ENCODE data around the gene COL17A1. TPM values are rescaled to one million over a fixed set of nuclear protein-coding genes. Genes with fewer than 3 reads are reported as not detected.

COL17A1 gene
- total and polyA plus RNA-seq, 2 of the 13 experiments (the other 11 are each of a cell fraction or from before 2014, with no cell fraction given): 0.03 TPM; not detected in 1

DNA sequence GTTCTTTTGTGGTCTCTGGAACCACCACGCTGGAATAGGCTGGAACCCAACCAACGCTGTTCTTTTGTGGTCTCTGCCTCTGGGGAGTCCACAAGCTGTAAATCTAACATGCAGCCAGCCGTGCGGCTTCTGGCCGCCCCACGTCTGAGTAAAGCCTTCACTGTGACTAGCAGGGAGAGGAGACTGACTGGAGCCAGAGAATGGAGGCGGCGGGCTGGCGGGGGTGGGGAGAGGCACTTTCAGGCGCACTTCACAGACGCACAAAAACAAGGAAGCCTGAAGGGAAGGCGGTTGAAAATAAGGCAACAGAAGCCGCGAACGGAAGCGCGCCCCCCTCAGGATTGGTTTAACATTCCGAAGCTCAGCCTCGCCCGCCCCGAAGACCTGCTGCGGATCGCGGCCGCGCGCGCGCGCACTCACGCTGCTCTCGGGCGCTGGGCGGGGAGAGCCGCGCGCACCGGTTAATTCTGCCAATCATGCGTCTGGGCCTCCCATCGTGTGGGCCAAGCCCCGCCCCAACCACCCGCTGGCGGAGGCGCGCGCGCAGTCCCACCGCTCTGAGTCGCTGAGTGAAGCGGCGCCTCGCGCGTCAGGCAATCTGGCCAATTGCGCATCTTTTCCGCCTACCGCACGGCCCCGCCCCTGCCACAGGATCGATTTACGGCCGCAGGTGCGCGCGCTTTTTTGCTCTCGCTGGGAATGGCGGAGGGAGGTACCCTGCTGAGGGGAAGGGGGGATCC is 36.0 kb upstream of the COL17A1 start, which contains the start of gene SFR1:
SFR1 (plus strand) TSS at position 687 of the 740 bp plus-strand sequence; CDS start at position 700, 13 bp downstream.
- ATAC-seq (peak; percentile 95), FAIRE-seq (peak; percentile 83), DNase-seq (ENCODE audit: low spot score) (peak; percentile 95)
- Histone ChIP-seq H3K9ac (ENCODE audit: insufficient read depth, low read depth, low read length) (peak within 1 kb of the TSS; percentile 94), H3K9me3 (ENCODE audit: low read length) (no peaks in the 10 kb centered on the region), H3K36me3 (replicated peaks in 1 of 2; ENCODE audit: control insufficient read depth in 1 of 2, insufficient read depth in 2 of 2, low read length in 2 of 2) (no peaks in the 10 kb centered on the region), H3K27me3 (ENCODE audit: control insufficient read depth in 1 of 2, insufficient read depth in 2 of 2, low read length in 2 of 2) (peaks cover 0 to 2% of the 10 kb centered on the region in 2 experiments; a peak in 1 of 5 replicates), H3K27ac (ENCODE audit: extremely low read length, insufficient read depth, low read length) (peak within 1 kb of the TSS; percentile 98), H3K4me1 (ENCODE audit: insufficient read depth, low read length) (peaks cover 23% of the 10 kb centered on the region), H3K79me2 (ENCODE audit: insufficient read depth, low read length) (no peaks in the 10 kb centered on the region), H4K20me1 (ENCODE audit: insufficient read depth, low read length) (no peaks in the 10 kb centered on the region), H3K4me3 (replicated peaks in 1 of 3; ENCODE audit: insufficient read depth in 1 of 3, low read depth in 2 of 3, low read length in 3 of 3) (peak within 1 kb of the TSS; percentile 78 to 87 (median 83)), H2AFZ (ENCODE audit: low read length) (peak within 1 kb of the TSS; percentile 66), H3K4me2 (ENCODE audit: low read depth, low read length) (peak within 1 kb of the TSS; percentile 94)
- BruUV-seq (replicated peaks): no TSS peak
- intact Hi-C loops (cut with micrococcal nuclease; ENCODE audit: unreplicated experiment): loop anchor here (2.0 to 10.0 kb wide), 6 partner anchors 69 to 226 kb away; partner anchors contain the start of genes GSTO1, SLK and STN1
- CTCF ChIA-PET (ENCODE audit: low intra/inter-chr PET ratio, low total read pairs): no interaction called here
- POLR2A ChIA-PET: interaction anchor here (0.6 to 2.2 kb wide), 17 partner anchors 12 to 204 kb away, joined by 3 to 16 read pairs (median 3); partner anchors contain the start of genes CFAP43, GSTO1, SLK and STN1
- 0% methylated on average over 14 of the region's 67 CpGs for WGBS (ENCODE audit: low lambda C conversion rate)
- in situ Hi-C loops (cut with HindIII; ENCODE audit: extremely low pct_ligation_motif_present, low pct_unique_long_range_greater_than_20kb): loop anchor here (5.0 kb wide), 1 partner anchor 234 kb away; no protein-coding TSS in a partner anchor
- TF ChIP-seq, protein P1, sequence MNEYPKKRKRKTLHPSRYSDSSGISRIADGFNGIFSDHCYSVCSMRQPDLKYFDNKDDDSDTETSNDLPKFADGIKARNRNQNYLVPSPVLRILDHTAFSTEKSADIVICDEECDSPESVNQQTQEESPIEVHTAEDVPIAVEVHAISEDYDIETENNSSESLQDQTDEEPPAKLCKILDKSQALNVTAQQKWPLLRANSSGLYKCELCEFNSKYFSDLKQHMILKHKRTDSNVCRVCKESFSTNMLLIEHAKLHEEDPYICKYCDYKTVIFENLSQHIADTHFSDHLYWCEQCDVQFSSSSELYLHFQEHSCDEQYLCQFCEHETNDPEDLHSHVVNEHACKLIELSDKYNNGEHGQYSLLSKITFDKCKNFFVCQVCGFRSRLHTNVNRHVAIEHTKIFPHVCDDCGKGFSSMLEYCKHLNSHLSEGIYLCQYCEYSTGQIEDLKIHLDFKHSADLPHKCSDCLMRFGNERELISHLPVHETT (CRISPR knock-in tag; conservative IDR thresholded peaks at IDR 0.05): no peak
- TF ChIP-seq, protein P2, sequence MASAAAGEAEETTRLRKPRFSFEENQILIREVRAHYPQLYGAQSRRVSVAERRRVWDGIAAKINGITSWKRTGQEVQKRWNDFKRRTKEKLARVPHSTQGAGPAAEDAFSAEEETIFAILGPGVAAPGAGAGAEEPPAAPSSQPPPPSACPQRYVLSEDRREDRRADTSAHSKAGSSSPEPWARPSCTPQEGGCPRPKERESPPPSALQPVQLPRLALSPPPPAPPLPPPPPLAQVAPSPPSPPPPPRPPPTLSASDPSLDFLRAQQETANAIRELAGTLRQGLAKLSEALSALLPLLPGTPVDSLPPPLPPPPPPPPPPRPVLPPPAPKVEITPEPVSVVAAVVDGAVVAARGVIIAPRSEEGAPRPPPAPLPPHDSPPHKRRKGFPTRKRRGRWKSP (CRISPR knock-in tag; IDR thresholded peaks at IDR 0.05): peak; percentile 95
- TF ChIP-seq GZF1 (CRISPR knock-in tag; IDR thresholded peaks at IDR 0.05) (no peak), ZNF329 (CRISPR knock-in tag; IDR thresholded peaks at IDR 0.05; ENCODE audit: low read depth) (peak; percentile 52; the same call in 1 of the 2 replicates), SRSF9 (IDR thresholded peaks at IDR 0.05; ENCODE audit: borderline replicate concordance, insufficient read depth, low read depth, low read length, poor library complexity, severe bottlenecking) (no peak), FIP1L1 (IDR thresholded peaks at IDR 0.05; ENCODE audit: borderline replicate concordance, insufficient read depth, low read depth, low read length) (no peak), ZNF260 (CRISPR knock-in tag; IDR thresholded peaks at IDR 0.05; ENCODE audit: borderline replicate concordance, low read depth) (no peak), HOXD1 (CRISPR knock-in tag; IDR thresholded peaks at IDR 0.05) (0 out of 2 replicates have a peak, but pooled peaks have one; percentile 19), ARNT (IDR thresholded peaks at IDR 0.05) (no peak), ZNF724P (CRISPR knock-in tag; IDR thresholded peaks at IDR 0.05; ENCODE audit: borderline replicate concordance) (peak; percentile 70; the same call in 1 of the 2 replicates), ZNF547 (CRISPR knock-in tag; IDR thresholded peaks at IDR 0.05) (peak; percentile 48; the same call in 1 of the 2 replicates)
- TF ChIP-seq, protein P3, sequence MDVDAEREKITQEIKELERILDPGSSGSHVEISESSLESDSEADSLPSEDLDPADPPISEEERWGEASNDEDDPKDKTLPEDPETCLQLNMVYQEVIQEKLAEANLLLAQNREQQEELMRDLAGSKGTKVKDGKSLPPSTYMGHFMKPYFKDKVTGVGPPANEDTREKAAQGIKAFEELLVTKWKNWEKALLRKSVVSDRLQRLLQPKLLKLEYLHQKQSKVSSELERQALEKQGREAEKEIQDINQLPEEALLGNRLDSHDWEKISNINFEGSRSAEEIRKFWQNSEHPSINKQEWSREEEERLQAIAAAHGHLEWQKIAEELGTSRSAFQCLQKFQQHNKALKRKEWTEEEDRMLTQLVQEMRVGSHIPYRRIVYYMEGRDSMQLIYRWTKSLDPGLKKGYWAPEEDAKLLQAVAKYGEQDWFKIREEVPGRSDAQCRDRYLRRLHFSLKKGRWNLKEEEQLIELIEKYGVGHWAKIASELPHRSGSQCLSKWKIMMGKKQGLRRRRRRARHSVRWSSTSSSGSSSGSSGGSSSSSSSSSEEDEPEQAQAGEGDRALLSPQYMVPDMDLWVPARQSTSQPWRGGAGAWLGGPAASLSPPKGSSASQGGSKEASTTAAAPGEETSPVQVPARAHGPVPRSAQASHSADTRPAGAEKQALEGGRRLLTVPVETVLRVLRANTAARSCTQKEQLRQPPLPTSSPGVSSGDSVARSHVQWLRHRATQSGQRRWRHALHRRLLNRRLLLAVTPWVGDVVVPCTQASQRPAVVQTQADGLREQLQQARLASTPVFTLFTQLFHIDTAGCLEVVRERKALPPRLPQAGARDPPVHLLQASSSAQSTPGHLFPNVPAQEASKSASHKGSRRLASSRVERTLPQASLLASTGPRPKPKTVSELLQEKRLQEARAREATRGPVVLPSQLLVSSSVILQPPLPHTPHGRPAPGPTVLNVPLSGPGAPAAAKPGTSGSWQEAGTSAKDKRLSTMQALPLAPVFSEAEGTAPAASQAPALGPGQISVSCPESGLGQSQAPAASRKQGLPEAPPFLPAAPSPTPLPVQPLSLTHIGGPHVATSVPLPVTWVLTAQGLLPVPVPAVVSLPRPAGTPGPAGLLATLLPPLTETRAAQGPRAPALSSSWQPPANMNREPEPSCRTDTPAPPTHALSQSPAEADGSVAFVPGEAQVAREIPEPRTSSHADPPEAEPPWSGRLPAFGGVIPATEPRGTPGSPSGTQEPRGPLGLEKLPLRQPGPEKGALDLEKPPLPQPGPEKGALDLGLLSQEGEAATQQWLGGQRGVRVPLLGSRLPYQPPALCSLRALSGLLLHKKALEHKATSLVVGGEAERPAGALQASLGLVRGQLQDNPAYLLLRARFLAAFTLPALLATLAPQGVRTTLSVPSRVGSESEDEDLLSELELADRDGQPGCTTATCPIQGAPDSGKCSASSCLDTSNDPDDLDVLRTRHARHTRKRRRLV (CRISPR knock-in tag; IDR thresholded peaks at IDR 0.05): 0 out of 2 replicates have a peak, but pooled peaks have one; percentile 69
- TF ChIP-seq, protein P4, sequence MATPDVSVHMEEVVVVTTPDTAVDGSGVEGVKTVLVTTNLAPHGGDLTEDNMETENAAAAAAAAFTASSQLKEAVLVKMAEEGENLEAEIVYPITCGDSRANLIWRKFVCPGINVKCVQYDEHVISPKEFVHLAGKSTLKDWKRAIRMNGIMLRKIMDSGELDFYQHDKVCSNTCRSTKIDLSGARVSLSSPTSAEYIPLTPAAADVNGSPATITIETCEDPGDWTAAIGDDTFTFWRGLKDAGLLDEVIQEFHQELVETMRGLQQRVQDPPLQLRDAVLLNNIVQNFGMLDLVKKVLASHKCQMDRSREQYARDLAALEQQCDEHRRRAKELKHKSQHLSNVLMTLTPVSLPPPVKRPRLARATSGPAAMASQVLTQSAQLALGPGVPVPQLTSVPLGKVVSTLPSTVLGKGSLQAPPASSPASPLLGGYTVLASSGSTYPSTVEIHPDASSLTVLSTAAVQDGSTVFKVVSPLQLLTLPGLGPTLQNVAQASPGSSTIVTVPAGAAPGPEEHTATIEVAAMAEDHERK (CRISPR knock-in tag; IDR thresholded peaks at IDR 0.05; ENCODE audit: low read depth): peak; percentile 62
